K562 (cell line): ENCODE data around the gene MARVELD1. TPM values are rescaled to one million over a fixed set of nuclear protein-coding genes. Genes with fewer than 3 reads are reported as not detected.

Experiments
- CEBPG ChIP-seq, 3 experiments: fragments of 200-800 bp in 1 of 3; sonication (Bioruptor generic) in 1 of 3; sonication (generic) in 1 of 3; formaldehyde crosslinking in 1 of 3; IDR thresholded peaks in 2 of 3; conservative IDR thresholded peaks in 1 of 3; 2 replicates each; pipeline versions ENCODE4 v1.6.1 to v1.8.0; 2016 to 2022; ENCODE audit warnings: missing compliant biosample characterization in 2 of 3, missing genetic modification characterization in 2 of 3, mild to moderate bottlenecking in 1 of 3, missing genetic modification reagents in 1 of 3
- MTA2 ChIP-seq: fragments of 450-650 bp; IDR thresholded peaks from 2 replicates; pipeline ENCODE4 v1.6.1; 2016; ENCODE audit warnings: low read depth
- MTA3 ChIP-seq: fragments of 450-650 bp; formaldehyde crosslinking; IDR thresholded peaks from 2 replicates; pipeline ENCODE4 v1.6.1; 2017; ENCODE audit warnings: mild to moderate bottlenecking, borderline replicate concordance
- NR2C2 ChIP-seq, 2 experiments: fragments of 200-800 bp in 1 of 2; sonication (Bioruptor generic) in 1 of 2; sonication (generic) in 1 of 2; formaldehyde crosslinking in 1 of 2; IDR thresholded peaks; 2 replicates each; pipeline versions ENCODE4 v1.6.1 to v1.8.0; 2016 to 2022; ENCODE audit warnings: mild to moderate bottlenecking in 1 of 2, missing compliant biosample characterization in 1 of 2, missing genetic modification characterization in 1 of 2, missing genetic modification reagents in 1 of 2
- POLR2A ChIP-seq: fragments of 450-650 bp; conservative IDR thresholded peaks from 2 replicates; pipeline ENCODE4 v1.6.1; 2016
- POLR2G ChIP-seq: fragments of 200-400 bp; formaldehyde crosslinking; IDR thresholded peaks from 2 replicates; pipeline ENCODE4 v1.6.1; 2017; ENCODE audit warnings: low read depth, mild to moderate bottlenecking, antibody characterized with exemption, low read length, moderate library complexity
- YY1 ChIP-seq, 3 experiments: IDR thresholded peaks; 2 replicates each; pipeline ENCODE4 v1.6.1; 2011; ENCODE audit warnings: low read length in 2 of 3, mild to moderate bottlenecking in 2 of 3, moderate library complexity in 2 of 3, borderline replicate concordance in 1 of 3, control low read depth in 1 of 3, low read depth in 1 of 3; ENCODE audit not compliant: insufficient read depth in 3 of 3, insufficient replicate concordance in 2 of 3, control insufficient read depth in 1 of 3, insufficient read length in 1 of 3; ENCODE audit errors: extremely low read depth in 1 of 3
- polyA plus RNA-seq, 8 experiments: library from polyadenylated mRNA; depleted of rRNA in 4 of 8; stranded (reverse) in 5 of 8; unstranded in 3 of 8; fragments of >200 nt; fragmentation: Nextera tagmentation in 2 of 8; fragmentation: Illumina TruSeq in 1 of 8; extraction: Ambion mirVana in 2 of 8; extraction: Trizol in 1 of 8; gene quantifications; 2 replicates each; pipeline versions ENCODE4 v1.2.1 to v1.2.3, GENCODE V29; 2011 to 2014; ENCODE audit warnings: inconsistent platforms in 1 of 8, missing spikeins in 1 of 8
- total RNA-seq, 7 experiments: library from RNA; depleted of rRNA in 6 of 7; stranded (reverse); fragments of >200 nt in 6 of 7; fragmentation: Illumina TruSeq in 2 of 7; extraction: Trizol in 2 of 7; gene quantifications; 2 replicates each; pipeline versions ENCODE4 v1.2.1 to v1.2.3, GENCODE V29; 2011 to 2021; ENCODE audit warnings: low replicate concordance in 1 of 7
- TF ChIP-seq, protein P1 (sequence below): sonication (generic); formaldehyde crosslinking; IDR thresholded peaks from 2 replicates; pipeline ENCODE4 v1.9.0; 2022; ENCODE audit warnings: mild to moderate bottlenecking, missing genetic modification reagents
- TF ChIP-seq, protein P2 (sequence below): fragments of 450-650 bp; IDR thresholded peaks from 2 replicates; pipeline ENCODE4 v1.6.1; 2014; ENCODE audit warnings: low read depth, mild to moderate bottlenecking, moderate library complexity, borderline replicate concordance

MARVELD1 gene
- total and polyA plus RNA-seq, 9 of the 15 experiments (the other 6 are each of a cell fraction or from before 2014, with no cell fraction given): 2.7 to 12.5 (median 5.3) TPM

DNA sequence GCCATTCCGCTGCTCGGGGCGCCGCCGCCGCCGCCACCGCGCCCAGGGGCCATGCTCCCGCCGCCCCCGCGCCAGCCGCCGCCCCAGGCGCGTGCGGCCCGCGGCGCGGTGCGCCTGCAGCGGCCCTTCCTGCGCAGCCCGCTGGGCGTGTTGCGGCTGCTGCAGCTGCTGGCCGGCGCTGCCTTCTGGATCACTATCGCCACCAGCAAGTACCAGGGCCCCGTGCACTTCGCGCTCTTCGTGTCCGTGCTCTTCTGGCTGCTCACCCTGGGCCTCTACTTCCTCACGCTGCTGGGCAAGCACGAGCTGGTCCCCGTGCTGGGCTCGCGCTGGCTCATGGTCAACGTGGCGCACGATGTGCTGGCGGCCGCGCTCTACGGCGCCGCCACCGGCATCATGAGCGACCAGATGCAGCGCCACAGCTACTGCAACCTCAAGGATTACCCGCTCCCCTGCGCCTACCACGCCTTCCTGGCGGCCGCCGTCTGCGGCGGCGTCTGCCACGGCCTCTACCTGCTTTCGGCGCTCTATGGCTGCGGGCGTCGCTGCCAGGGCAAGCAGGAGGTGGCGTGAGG lies 383 bp downstream of the MARVELD1 start (continued):
- peak; percentile 43; the same call in 1 of the 2 replicates for TF ChIP-seq CEBPG (CRISPR knock-in tag; IDR thresholded peaks at IDR 0.05)
- TF ChIP-seq CEBPG (tag; conservative IDR thresholded peaks at IDR 0.05 in 1 of 2, IDR thresholded peaks at IDR 0.05 in 1 of 2): no peak
- TF ChIP-seq NR2C2 (CRISPR knock-in tag; IDR thresholded peaks at IDR 0.05): peak; percentile 67
- no peak for TF ChIP-seq NR2C2 (tag; IDR thresholded peaks at IDR 0.05)
- TF ChIP-seq POLR2A: peak; percentile 59
- TF ChIP-seq, protein P1, sequence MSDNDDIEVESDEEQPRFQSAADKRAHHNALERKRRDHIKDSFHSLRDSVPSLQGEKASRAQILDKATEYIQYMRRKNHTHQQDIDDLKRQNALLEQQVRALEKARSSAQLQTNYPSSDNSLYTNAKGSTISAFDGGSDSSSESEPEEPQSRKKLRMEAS (CRISPR knock-in tag): peak; percentile 93
- 0 out of 2 replicates have a peak, but pooled peaks have one; percentile 54 for TF ChIP-seq MTA3
- TF ChIP-seq POLR2G: peak; percentile 82
- TF ChIP-seq MTA2: no peak
- TF ChIP-seq YY1 (IDR thresholded peaks at IDR 0.05; ENCODE audit: borderline replicate concordance in 1 of 3, control insufficient read depth in 1 of 3, extremely low read depth in 1 of 3, insufficient read depth in 3 of 3, insufficient read length in 1 of 3, insufficient replicate concordance in 2 of 3, low read depth in 1 of 3, low read length in 2 of 3): peak in 1 of 3 experiments; percentile 55
- TF ChIP-seq, protein P2, sequence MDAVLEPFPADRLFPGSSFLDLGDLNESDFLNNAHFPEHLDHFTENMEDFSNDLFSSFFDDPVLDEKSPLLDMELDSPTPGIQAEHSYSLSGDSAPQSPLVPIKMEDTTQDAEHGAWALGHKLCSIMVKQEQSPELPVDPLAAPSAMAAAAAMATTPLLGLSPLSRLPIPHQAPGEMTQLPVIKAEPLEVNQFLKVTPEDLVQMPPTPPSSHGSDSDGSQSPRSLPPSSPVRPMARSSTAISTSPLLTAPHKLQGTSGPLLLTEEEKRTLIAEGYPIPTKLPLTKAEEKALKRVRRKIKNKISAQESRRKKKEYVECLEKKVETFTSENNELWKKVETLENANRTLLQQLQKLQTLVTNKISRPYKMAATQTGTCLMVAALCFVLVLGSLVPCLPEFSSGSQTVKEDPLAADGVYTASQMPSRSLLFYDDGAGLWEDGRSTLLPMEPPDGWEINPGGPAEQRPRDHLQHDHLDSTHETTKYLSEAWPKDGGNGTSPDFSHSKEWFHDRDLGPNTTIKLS: peak; percentile 76
